Stomach (tissue), 9 donors: ENCODE measurements around the gene FOXM1. TPM values are rescaled to one million over a fixed set of nuclear protein-coding genes. Genes with fewer than 3 reads are reported as not detected.

Experiments
- DNase-seq, 2 donors: peaks; one replicate each; pipeline versions ENCODE4 v3.0.0 to v3.0.0-alpha.2; 2013 to 2019
- H3K27ac ChIP-seq, 5 donors: fragments of 200-600 bp in 4 of 5; sonication (generic) in 4 of 5; one replicate each; pipeline ENCODE4 v1.5.1; 2013 to 2019; ENCODE audit warnings: mild to moderate bottlenecking in 1 of 5, moderate library complexity in 1 of 5
- H3K27me3 ChIP-seq, 3 donors: fragments of 200-600 bp; sonication (generic); one replicate each; pipeline ENCODE4 v1.5.1; 2017 to 2019; ENCODE audit warnings: mixed run types in 1 of 3
- H3K36me3 ChIP-seq, 4 donors: fragments of 200-600 bp; sonication (generic); 1 replicate in 3 of 4; 2 replicates in 1 of 4; pipeline ENCODE4 v1.5.1; 2016 to 2019
- H3K4me1 ChIP-seq, 4 donors: fragments of 200-600 bp; sonication (generic); one replicate each; pipeline ENCODE4 v1.5.1; 2016 to 2019
- H3K4me3 ChIP-seq, 4 donors: fragments of 200-600 bp; sonication (generic) in 3 of 4; one replicate each; pipeline ENCODE4 v1.5.1; 2016 to 2019; ENCODE audit warnings: mild to moderate bottlenecking in 1 of 4
- H3K9me3 ChIP-seq, 4 donors: fragments of 200-600 bp; sonication (generic); one replicate each; pipeline ENCODE4 v1.5.1; 2016 to 2019
- EP300 ChIP-seq: sonication (generic); formaldehyde crosslinking; IDR thresholded peaks from one replicate; pipeline ENCODE4 v1.6.1; 2017; ENCODE audit warnings: antibody characterized with exemption
- POLR2A ChIP-seq, 4 donors: fragments of 450-650 bp; IDR thresholded peaks; one replicate each; pipeline ENCODE4 v1.6.1; 2016; ENCODE audit warnings: antibody characterized with exemption in 4 of 4, control low read depth in 2 of 4, mild to moderate bottlenecking in 1 of 4, moderate library complexity in 1 of 4
- POLR2AphosphoS5 ChIP-seq, 3 donors: sonication (generic); formaldehyde crosslinking; IDR thresholded peaks; one replicate each; pipeline ENCODE4 v1.6.1; 2016; ENCODE audit warnings: antibody characterized with exemption in 3 of 3
- WGBS, 5 donors: extraction: QIAGEN DNeasy Blood & Tissue Kit in 3 of 5; methylation state at CpG; one replicate each; pipeline versions ENCODE4 v1.1.5 to v1.1.7; 2013 to 2018; 5-methylcytosine and 5-hydroxymethylcytosine counted together
- intact Hi-C: fragments of 100-400 bp; cut with DNase I; formaldehyde crosslinking; loops from one replicate; pipeline ENCODE4 v1.15.1; 2023; ENCODE audit warnings: low total_unique reads
- polyA plus RNA-seq, 3 donors: library from polyadenylated mRNA; stranded (reverse); fragments of 200-250 nt; gene quantifications; one replicate each; pipeline ENCODE4 v1.2.3, GENCODE V29; 2013
- total RNA-seq, 5 donors: library from RNA; depleted of rRNA; stranded (reverse); fragments of >200 nt; gene quantifications; one replicate each; pipeline versions ENCODE4 v1.1.0 to v1.2.3, GENCODE V29; 2014 to 2016
- TF ChIP-seq, protein P1 (sequence below), 7 experiments: fragments of 450-650 bp in 4 of 7; fragments of 200-600 bp in 3 of 7; sonication (generic) in 3 of 7; IDR thresholded peaks; one replicate each; pipeline ENCODE4 v1.5.1; 2016 to 2019; ENCODE audit warnings: antibody characterized with exemption in 7 of 7, control low read depth in 2 of 7, mild to moderate bottlenecking in 1 of 7
- donor health status: healthy with polysubstance abuse.
- donor health status: Bipolar disorder and iron deficiency.
- donor health status: healthy.

The FOXM1 gene
- total and polyA plus RNA-seq, 8 donors: 3.5 to 23.2 (median 7.6) TPM; not detected in 1

DNA sequence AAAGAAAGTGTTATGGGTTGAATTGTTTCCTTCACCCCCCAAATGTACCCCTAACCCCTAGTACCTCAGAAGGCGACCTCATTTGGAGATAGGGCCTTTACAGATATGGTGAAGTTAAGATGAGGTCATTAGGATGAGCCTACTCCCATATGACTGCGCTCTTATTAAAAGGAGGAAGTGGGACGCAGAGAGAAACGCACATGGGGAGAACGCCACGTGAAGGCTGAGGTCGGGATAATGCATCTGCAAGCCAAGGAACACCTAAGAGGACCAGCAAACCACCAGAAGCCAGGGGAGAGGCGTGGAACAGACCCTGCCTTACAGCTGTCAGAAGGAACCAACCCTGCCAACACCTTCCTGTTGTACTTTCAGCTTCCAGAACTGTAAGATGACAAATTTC is 40.4 kb downstream of the FOXM1 start:
- DNase-seq: no peak
- H3K9me3 ChIP-seq: no peaks in the 10 kb centered on the region
- H3K4me1 ChIP-seq: peaks cover 9 to 19% (median 12%) of the 10 kb centered on the region in 4 donors
- peaks cover 0 to 34% (median 23%) of the 10 kb centered on the region in 4 donors for H3K36me3 ChIP-seq
- peaks cover 0 to 6% (median 0%) of the 10 kb centered on the region in 3 donors for H3K27me3 ChIP-seq
- 80 to 97% (median 85%) methylated on average over 8 of the region's 8 CpGs for WGBS, 5 donors
- TF ChIP-seq POLR2A (IDR thresholded peaks at IDR 0.05) (no peak), POLR2AphosphoS5 (IDR thresholded peaks at IDR 0.05) (no peak), EP300 (no peak)
- TF ChIP-seq, protein P1, sequence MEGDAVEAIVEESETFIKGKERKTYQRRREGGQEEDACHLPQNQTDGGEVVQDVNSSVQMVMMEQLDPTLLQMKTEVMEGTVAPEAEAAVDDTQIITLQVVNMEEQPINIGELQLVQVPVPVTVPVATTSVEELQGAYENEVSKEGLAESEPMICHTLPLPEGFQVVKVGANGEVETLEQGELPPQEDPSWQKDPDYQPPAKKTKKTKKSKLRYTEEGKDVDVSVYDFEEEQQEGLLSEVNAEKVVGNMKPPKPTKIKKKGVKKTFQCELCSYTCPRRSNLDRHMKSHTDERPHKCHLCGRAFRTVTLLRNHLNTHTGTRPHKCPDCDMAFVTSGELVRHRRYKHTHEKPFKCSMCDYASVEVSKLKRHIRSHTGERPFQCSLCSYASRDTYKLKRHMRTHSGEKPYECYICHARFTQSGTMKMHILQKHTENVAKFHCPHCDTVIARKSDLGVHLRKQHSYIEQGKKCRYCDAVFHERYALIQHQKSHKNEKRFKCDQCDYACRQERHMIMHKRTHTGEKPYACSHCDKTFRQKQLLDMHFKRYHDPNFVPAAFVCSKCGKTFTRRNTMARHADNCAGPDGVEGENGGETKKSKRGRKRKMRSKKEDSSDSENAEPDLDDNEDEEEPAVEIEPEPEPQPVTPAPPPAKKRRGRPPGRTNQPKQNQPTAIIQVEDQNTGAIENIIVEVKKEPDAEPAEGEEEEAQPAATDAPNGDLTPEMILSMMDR (IDR thresholded peaks at IDR 0.05): no peak
- no peak overlapping the region for H3K27ac ChIP-seq
- H3K4me3 ChIP-seq: no peak overlapping the region
- intact Hi-C loops: no loop called here

DNA sequence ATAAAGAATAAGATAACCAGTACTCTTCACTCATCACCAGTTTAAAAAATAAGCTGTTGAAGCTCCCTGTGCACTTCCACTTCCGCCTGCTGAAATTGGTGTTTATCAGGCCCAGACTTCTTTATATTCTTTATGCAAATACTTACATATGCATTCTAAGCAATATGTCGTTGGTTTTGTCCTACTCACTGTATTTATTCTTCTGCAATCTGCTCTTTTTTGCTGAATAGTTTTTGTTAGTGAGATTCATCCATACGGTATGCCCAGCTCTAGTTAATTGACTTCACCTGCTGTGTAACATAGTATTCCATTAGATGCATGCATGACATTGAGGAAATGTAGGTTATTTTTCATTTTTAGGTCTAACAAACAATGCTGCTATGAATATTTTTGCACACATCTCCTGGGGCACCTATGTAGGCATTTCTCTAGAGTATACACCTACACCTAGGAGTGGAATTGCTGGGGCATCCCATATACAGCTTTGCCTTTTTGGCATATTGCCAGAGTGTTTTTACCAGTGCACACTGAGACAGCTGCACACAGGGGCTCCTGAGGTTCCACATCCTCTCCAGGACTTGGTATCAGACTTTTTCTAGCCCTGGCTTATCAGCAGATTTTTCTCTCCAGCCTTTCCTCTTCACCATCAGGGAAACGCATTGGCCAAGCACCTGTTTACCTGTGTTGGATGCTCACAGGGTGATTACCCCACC is 41.1 kb downstream of the FOXM1 start:
- H3K9me3 ChIP-seq: no peaks in the 10 kb centered on the region
- TF ChIP-seq, protein P1 (IDR thresholded peaks at IDR 0.05): no peak
- no peak for TF ChIP-seq POLR2A (IDR thresholded peaks at IDR 0.05)
- DNase-seq: no peak
- no peak overlapping the region for H3K4me3 ChIP-seq
- 53 to 71% (median 65%) methylated on average over 4 of the region's 4 CpGs for WGBS, 5 donors
- intact Hi-C loops: no loop called here
- H3K4me1 ChIP-seq: peaks cover 9 to 19% (median 12%) of the 10 kb centered on the region in 4 donors
- peaks cover 0 to 6% (median 0%) of the 10 kb centered on the region in 3 donors for H3K27me3 ChIP-seq
- H3K36me3 ChIP-seq: peaks cover 0 to 35% (median 27%) of the 10 kb centered on the region in 4 donors
- no peak overlapping the region for H3K27ac ChIP-seq

DNA sequence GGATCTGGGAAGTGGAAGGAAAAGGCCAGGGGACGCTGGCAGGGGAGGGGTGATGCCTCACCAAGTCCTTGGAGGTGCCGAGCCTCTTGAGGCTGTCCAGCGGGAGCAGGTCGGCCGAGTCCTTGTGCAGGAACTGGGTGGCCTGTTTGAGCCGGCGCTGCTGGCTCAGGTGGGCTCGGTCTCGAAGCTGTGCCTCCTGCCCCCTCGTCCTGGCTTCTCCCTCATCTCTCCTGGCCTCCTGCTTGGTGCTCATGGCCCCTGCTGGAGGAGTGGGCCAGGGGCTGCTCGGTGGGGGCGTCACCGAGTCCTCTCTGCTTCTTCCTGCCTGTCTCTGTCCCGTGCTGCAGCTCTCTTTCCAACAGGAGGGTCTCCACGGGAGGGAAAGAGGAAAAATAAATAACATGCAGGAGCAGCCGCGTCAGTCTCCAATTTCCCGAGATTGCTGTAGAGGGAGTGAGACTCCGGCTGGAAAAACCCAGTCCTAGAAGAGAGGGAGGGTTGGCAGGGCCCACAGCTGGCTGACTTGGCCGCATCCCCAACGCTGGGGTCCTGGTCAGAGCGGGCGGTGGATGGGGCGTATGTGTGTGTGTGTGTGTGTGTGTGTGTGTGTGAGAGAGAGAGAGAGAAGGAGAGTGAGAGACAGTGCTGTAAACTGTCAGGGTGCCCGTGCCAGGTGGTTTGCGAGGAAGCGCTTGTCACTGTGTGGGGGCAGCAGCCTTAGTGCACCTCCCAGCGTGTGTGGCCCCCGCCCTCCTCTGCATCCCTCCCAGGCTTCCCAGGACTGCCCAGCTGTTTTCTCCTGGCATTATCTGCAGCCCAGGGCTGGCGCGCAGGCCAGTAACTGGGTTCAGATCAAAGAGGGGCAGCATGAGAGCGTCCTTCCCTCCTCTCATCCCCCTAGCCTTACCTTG is 42.1 kb downstream of the FOXM1 start, which contains the start of gene NRIP2:
Gene NRIP2, minus strand, starts transcription at position 455 of the 911 bp plus-strand sequence. Its CDS starts 52 bp downstream, at position 403.
- Histone ChIP-seq H3K4me1 (peaks cover 9 to 19% (median 12%) of the 10 kb centered on the region in 4 donors), H3K27me3 (peaks cover 0 to 6% (median 0%) of the 10 kb centered on the region in 3 donors), H3K36me3 (peaks cover 0 to 43% (median 36%) of the 10 kb centered on the region in 4 donors), H3K9me3 (no peaks in the 10 kb centered on the region), H3K27ac (peak within 1 kb of the TSS in 2 of 5 donors; percentile 8 to 26), H3K4me3 (peak within 1 kb of the TSS; percentile 12 to 28 (median 22))
- intact Hi-C loops: no loop called here
- DNase-seq: peak in 1 of 2 donors; percentile 91
- TF ChIP-seq EP300 (no peak), POLR2AphosphoS5 (IDR thresholded peaks at IDR 0.05) (no peak), POLR2A (IDR thresholded peaks at IDR 0.05) (no peak)
- TF ChIP-seq, protein P1 (IDR thresholded peaks at IDR 0.05): no peak
- WGBS, 5 donors: 9 to 18% (median 13%) methylated on average over 28 to 32 of the region's 32 CpGs

DNA sequence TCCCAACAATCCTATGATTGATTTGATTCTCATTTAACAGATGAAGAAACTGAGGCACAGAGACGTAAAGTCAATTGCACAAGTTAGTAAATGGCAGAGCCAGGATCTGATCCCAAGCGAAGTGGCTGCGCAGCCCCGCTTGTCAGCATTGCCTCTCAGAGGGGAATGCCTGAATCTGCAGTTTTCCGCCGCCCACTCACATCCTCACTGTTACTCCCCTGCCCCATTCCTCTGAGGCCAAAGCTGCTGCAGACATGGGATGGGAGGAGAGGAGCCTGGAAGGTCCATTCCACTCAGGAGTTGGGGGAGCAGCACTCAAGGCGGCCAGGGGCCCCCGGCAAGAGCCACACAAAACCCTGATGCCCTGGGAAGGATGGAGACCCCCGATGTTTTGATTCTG is 43.2 kb downstream of the FOXM1 start:
- H3K9me3 ChIP-seq: no peaks in the 10 kb centered on the region
- peaks cover 9 to 19% (median 12%) of the 10 kb centered on the region in 4 donors for H3K4me1 ChIP-seq
- WGBS, 5 donors: 72 to 85% (median 79%) methylated on average over 9 of the region's 9 CpGs
- H3K27ac ChIP-seq: no peak overlapping the region
- H3K27me3 ChIP-seq: peaks cover 0 to 6% (median 0%) of the 10 kb centered on the region in 3 donors
- TF ChIP-seq POLR2AphosphoS5 (IDR thresholded peaks at IDR 0.05) (no peak), EP300 (no peak), POLR2A (IDR thresholded peaks at IDR 0.05) (no peak)
- TF ChIP-seq, protein P1 (IDR thresholded peaks at IDR 0.05): no peak
- H3K36me3 ChIP-seq: peaks cover 0 to 45% (median 43%) of the 10 kb centered on the region in 4 donors
- intact Hi-C loops: no loop called here
- H3K4me3 ChIP-seq: peak overlapping the region in 1 of 4 donors; percentile 25
- peak in 1 of 2 donors; percentile 56 for DNase-seq
